ENCODE data around the gene GDF10.

GDF10 gene

GRCh38 chr10:47318706-47319105 is 18.7 kb downstream of the GDF10 start:
- no peak for DNase-seq

- DNase-seq: no peak
Measured at GRCh38 chr10:47319784-47320183, 19.8 kb downstream of the GDF10 start.

GRCh38 chr10:47320812-47321211 is 20.8 kb downstream of the GDF10 start:
- DNase-seq: no peak

- DNase-seq: no peak
Measured at GRCh38 chr10:47321521-47322195, 21.7 kb downstream of the GDF10 start.

- DNase-seq: no peak
Measured at GRCh38 chr10:47322300-47323061, 22.5 kb downstream of the GDF10 start, which contains the start of gene GDF2. TSS of gene GDF2 (plus strand) at chr10:47322454. CDS start at chr10:47322669, 215 bp downstream.

GRCh38 chr10:47323087-47323486 is 23.1 kb downstream of the GDF10 start:
- no peak for DNase-seq

- DNase-seq: no peak
Measured at GRCh38 chr10:47323636-47324296, 23.8 kb downstream of the GDF10 start.

GRCh38 chr10:47325303-47326291 is 25.6 kb downstream of the GDF10 start:
- DNase-seq: no peak

- DNase-seq: no peak
Measured at GRCh38 chr10:47326306-47326926, 26.4 kb downstream of the GDF10 start.

GRCh38 chr10:47326927-47327330 is 26.9 kb downstream of the GDF10 start:
- no peak for DNase-seq

- no peak for DNase-seq
Measured at GRCh38 chr10:47329855-47330254, 29.9 kb downstream of the GDF10 start.

- no peak for DNase-seq
Measured at GRCh38 chr10:47330366-47330765, 30.4 kb downstream of the GDF10 start.

GRCh38 chr10:47330804-47331203 is 30.8 kb downstream of the GDF10 start:
- no peak for DNase-seq

- DNase-seq: no peak
Measured at GRCh38 chr10:47331491-47331890, 31.5 kb downstream of the GDF10 start.

- DNase-seq: no peak
Measured at GRCh38 chr10:47331954-47332353, 32.0 kb downstream of the GDF10 start.

GRCh38 chr10:47332371-47332770 is 32.4 kb downstream of the GDF10 start:
- DNase-seq: no peak

GRCh38 chr10:47332946-47333345 is 32.9 kb downstream of the GDF10 start:
- no peak for DNase-seq

- no peak for DNase-seq
Measured at GRCh38 chr10:47333532-47333931, 33.5 kb downstream of the GDF10 start.

- DNase-seq: no peak
Measured at GRCh38 chr10:47334466-47335295, 34.7 kb downstream of the GDF10 start.

GRCh38 chr10:47335906-47336305 is 35.9 kb downstream of the GDF10 start:
- no peak for DNase-seq
